Measurements from ENCODE around the gene NCKAP5.

NCKAP5 gene

GRCh38 chr2:132978840-132979239, 589.4 kb downstream of the NCKAP5 start:
- no peak for DNase-seq (ENCODE audit: low read depth, low spot score)
- ChIA-PET POLR2A (no interaction called here), CTCF (no interaction called here)
- no peak for TF ChIP-seq CTCF (IDR thresholded peaks at IDR 0.05; ENCODE audit: insufficient read depth, low read length, missing control alignments)
- no peak overlapping the region for H3K4me3 ChIP-seq (ENCODE audit: low read depth, low read length)

GRCh38 chr2:132977812-132978529, 590.3 kb downstream of the NCKAP5 start:
- no peak for TF ChIP-seq CTCF (IDR thresholded peaks at IDR 0.05; ENCODE audit: insufficient read depth, low read length, missing control alignments)
- H3K4me3 ChIP-seq (ENCODE audit: low read depth, low read length) = no peak overlapping the region
- DNase-seq (ENCODE audit: low read depth, low spot score) = no peak
- ChIA-PET POLR2A (no interaction called here), CTCF (no interaction called here)

GRCh38 chr2:132975193-132976105, 592.8 kb downstream of the NCKAP5 start:
- CTCF ChIA-PET = no interaction called here

GRCh38 chr2:132974467-132975095, 593.7 kb downstream of the NCKAP5 start:
- TF ChIP-seq CTCF (IDR thresholded peaks at IDR 0.05; ENCODE audit: insufficient read depth, low read length, missing control alignments) = no peak
- DNase-seq (ENCODE audit: low read depth, low spot score) = no peak
- CTCF ChIA-PET = interaction anchor here (1.2 kb wide), 1 partner anchor 196 kb away, joined by 3 read pairs; no protein-coding TSS in a partner anchor
- POLR2A ChIA-PET = no interaction called here
- H3K4me3 ChIP-seq (ENCODE audit: low read depth, low read length) = no peak overlapping the region

More at GRCh38 chr2:132975193-132976105, 592.8 kb downstream of the NCKAP5 start:
- POLR2A ChIA-PET = no interaction called here
- H3K4me3 ChIP-seq (ENCODE audit: low read depth, low read length) = no peak overlapping the region
- DNase-seq (ENCODE audit: low read depth, low spot score) = no peak
- no peak for TF ChIP-seq CTCF (IDR thresholded peaks at IDR 0.05; ENCODE audit: insufficient read depth, low read length, missing control alignments)

GRCh38 chr2:132971310-132972061, 596.8 kb downstream of the NCKAP5 start:
- ChIA-PET POLR2A (no interaction called here), CTCF (no interaction called here)
- no peak for DNase-seq (ENCODE audit: low read depth, low spot score)
- H3K4me3 ChIP-seq (ENCODE audit: low read depth, low read length) = no peak overlapping the region
- no peak for TF ChIP-seq CTCF (IDR thresholded peaks at IDR 0.05; ENCODE audit: insufficient read depth, low read length, missing control alignments)

All from AG04449 (cell line).